NK-92 (cell line): ENCODE results near the gene EPC1.
"Not testable (repeated sequence)": the region's sequence is repeated elsewhere in the genome, so short reads cannot be mapped to it uniquely, and the experiment has no call there.

ENCODE experiments used
- DNase-seq: peaks from one replicate; lab custom pipeline; 2025; ENCODE audit not compliant: unreplicated experiment; lab: John Stamatoyannopoulos, UW

The EPC1 gene

GRCh38 chr10:32295027-32295426 is 51.9 kb downstream of the EPC1 start:
- DNase-seq, result no peak

DNA sequence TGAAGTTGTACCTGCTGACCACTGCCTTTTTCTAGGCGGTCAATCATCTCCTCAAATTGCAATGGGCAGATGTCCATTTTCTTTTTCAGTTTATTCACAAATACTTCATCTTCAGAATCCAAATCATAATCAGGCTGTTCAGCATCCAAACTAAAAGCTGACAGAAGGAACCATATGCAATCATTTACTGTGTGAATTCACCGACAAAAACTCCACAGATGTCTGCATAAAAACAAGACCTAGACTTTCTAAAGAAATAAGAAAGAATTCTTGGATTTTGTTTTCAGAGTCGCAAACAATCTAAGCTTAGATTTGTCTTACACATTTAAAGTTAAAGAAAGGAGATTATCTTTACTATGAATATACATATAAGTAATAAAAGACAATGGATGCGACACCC is 53.4 kb downstream of the EPC1 start:
- no peak for DNase-seq

- DNase-seq, result no peak
These were observed 67.2 kb downstream of the EPC1 start for GRCh38 chr10:32279795-32280194.

DNA sequence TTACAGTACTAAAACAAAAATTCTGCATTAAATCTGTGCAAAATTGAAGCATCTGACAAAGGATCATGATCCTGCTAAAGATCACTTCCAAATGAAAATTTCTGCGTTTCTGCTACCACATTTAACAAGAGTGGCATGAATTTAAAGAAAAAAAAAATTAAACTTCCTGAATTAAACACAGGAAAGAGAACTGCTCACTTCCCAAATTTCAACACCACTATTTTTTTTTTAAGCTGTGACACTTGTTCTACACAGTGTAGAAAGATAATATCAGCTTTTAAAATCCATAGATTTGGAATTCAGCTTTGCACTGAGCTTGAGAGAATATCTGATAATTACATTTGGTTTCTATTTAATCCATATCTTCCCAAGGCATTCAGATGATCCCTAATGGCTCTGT is 73.6 kb downstream of the EPC1 start:
- DNase-seq, result no peak

GRCh38 chr10:32271617-32272016 is 75.3 kb downstream of the EPC1 start:
- DNase-seq, result no peak

GRCh38 chr10:32269343-32270100 is 77.4 kb downstream of the EPC1 start:
- no peak for DNase-seq

DNA sequence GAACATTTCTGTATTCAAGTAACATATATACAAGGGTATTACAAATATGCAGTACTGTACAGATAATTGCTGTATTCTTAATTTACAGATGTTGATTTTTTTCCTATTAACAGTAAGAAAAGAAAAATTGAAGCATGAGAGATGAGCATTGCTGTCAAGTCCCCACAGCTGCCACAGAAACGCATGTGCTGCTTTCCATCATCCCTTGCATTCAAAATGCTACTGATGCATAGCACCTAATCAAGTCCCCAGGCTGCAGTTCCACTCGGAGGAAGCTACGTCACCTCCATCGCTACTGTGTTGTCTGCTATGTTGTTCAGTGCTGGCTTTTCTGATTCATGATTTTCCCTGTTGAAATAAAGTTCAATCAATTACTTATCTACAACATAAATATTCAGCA is 78.2 kb downstream of the EPC1 start:
- no peak for DNase-seq

GRCh38 chr10:32266979-32267378 is 80.0 kb downstream of the EPC1 start:
- DNase-seq, result no peak

DNA sequence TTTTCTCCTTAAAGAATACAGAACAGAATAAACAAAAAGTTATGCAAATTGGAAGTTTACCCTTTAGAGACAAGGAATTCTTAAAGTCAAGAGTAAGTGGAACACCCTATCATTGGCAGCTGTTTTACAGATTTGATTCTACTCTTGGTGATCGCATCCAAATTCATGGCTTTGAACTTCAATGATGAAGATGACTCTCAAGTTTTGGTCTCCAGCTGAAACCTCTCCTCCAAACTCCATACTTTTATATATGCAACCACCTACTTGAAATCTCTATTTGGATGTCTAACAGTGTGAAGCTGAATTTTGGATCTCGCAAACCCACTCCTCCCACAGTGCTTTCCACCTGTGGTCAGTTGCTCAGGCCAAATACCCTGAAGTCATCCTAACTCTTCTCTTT is 80.4 kb downstream of the EPC1 start:
- DNase-seq, result no peak

DNA sequence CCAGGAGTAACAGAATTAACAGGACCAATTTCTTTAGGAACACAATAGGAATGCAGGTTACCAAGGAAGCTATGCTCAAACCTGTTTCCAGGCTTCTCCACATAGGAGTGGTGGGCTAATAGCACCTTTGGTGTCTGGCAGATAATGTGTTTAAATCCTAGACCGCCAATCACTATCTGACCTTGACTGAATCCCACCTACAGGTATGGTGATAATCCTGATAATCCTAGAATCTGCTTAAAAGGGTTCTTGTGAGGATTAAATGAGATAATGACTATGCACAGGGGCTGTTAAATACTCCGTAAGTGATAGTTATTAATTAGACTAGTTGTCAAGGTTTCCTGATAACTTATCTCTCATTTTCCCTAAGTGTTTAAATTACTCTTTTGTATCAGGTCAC is 81.2 kb downstream of the EPC1 start:
- DNase-seq, result no peak

DNA sequence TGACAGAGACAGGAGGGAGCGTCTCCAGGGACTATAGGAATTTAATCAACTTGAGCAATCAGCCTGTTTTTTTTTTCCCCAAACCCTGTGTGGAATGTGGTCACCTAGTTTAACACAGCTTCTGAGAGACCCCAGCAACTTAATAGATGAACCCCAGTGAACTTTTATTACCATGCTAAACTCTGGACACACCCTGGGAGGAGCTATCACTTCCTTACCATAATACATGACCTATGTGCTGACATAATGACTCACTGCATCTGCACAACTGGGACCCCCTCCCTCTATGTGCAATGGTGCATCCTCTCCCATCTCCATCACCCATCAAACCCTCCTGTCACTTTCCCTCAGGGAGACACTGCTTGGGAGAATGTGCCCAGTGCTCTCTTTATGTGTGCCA is 83.7 kb downstream of the EPC1 start:
- DNase-seq, result no peak

GRCh38 chr10:32259551-32259950 is 87.4 kb downstream of the EPC1 start:
- no peak for DNase-seq

- no peak for DNase-seq
These were observed 90.1 kb downstream of the EPC1 start for GRCh38 chr10:32256613-32257437.

- DNase-seq, result no peak
These were observed 93.1 kb downstream of the EPC1 start for GRCh38 chr10:32253821-32254220.

DNA sequence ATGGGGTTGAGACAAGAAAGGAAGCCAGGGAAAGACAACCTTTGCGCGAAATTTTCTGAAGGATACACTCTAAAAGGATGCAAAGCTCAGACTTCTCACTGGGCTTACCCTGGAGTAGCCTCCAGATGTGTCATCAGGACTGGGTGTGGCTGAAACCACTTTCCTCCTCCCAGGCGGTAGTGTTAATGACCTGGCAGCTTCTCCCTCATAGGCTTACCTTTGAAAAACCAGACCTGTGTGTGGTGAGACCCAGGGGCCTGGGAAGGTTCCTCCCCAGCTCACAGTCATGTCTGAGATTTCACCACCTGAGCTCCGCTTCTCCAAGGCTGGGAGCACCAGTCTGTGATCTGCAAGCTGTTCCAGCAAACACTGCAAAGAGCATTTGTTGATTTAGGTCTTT is 93.7 kb downstream of the EPC1 start:
- DNase-seq, result no peak

DNA sequence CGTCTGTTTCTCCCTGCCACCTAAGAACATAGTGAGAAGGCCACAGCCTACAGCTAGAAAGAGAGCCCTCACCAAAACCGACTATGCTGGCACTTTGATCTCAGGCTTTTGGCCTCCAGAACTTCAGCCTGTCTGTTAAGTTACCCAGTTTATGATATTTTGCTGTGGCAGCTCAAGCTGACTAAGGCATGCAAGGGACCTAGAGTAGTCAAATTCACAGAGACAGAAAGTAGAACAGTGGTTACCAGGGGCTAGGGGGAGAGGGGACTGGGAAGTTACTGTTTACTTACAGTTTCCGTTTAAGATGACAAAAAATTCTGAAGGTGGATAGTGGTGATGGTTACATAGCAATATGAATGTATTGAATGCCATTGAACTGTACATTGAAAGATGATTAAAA is 96.5 kb downstream of the EPC1 start:
- DNase-seq, result not testable (repeated sequence)

- DNase-seq, result no peak
These were observed 100.3 kb downstream of the EPC1 start for GRCh38 chr10:32246685-32247084.

GRCh38 chr10:32245760-32246159 is 101.2 kb downstream of the EPC1 start:
- DNase-seq, result no peak

DNA sequence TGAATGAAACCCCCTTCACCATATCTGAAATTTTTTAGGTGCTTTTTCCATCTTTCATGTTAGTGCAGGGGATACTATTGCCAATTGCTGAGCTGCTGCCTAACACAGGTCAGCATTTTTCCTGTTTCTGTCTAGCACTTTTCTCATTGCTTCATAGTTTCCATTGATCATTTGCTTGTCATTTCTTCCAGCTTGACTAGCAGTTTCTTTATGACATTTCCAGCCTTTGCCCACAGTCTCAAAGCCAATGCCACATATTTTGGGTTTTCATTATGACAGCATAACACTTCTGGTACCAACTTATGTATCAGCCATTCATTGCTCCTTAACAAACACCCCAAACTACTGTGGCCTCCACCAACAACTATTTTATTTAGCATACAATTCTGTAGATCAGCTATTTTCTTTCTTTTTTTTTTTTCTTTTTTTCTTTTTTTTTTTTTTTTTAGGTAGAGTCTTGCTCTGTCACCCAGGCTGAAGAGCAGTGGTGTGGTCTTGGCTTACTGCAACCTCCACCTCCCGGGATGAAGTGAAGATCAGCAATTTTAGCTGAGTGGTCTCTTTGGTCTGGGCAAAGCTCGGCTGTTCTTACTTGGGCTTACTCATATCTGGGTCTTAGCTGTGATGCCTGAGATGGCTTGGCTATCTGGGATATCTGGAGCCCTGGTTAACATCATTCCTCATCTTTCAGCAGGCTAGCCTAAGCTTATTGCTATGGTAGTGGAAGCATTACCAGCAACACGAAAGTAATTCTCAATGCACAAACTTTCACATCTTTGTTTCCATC is 102.3 kb downstream of the EPC1 start:
- no peak for DNase-seq

GRCh38 chr10:32244011-32244410 is 102.9 kb downstream of the EPC1 start:
- no peak for DNase-seq

DNA sequence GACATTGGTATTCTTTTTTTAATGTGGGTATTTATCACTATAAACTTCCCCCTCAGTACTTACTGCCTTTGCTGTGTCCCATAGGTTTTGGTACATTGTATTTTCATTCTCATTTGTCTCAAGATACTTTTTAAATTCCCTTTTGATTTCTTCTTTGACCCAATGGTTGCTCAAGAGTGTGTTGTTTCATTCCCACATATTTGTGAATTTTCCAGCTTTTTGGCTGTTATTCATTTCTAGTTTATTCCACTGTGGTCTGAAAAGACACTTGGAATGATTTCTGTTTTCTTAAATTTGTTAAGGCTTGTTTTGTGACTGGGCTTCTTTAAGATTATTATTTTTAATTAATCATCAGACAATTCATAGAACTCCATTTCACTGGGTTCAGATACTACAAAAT is 105.0 kb downstream of the EPC1 start:
- DNase-seq, result no peak

DNA sequence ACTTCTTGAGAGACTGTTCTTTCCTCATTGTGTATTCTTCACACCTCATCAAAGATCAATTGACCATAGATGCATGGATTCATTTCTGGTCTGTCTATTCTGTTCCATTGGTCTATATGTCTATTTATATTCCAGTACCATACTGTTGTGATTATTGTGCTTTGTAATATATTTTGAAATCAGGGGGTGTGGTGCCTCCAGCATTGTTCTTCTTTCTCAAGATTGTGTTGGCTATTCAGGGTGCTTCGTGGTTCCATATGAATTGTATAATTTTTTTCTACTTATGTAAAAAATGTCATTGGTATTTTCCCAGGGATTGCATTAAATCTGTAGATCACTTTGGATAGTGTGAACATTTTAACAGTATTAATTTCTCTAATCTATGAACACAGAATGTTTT is 106.5 kb downstream of the EPC1 start:
- no peak for DNase-seq
